Keratinocyte (primary cell): ENCODE results near the gene TPM2. TPM values are rescaled to one million over a fixed set of nuclear protein-coding genes. Genes with fewer than 3 reads are reported as not detected.
A peak's percentile ranks its signal among the peaks of the same experiment; 100 is the strongest.

ENCODE experiments used
- DNase-seq: peaks from one replicate; pipeline ENCODE4 v3.0.0-alpha.2; 2011; ENCODE audit warnings: low read depth, missing footprints, low spot score
- FAIRE-seq: peaks from 2 replicates; lab custom pipeline; 2011; peaks lifted over from hg19 to GRCh38; lab: Jason Lieb, UNC
- H2AFZ ChIP-seq: 2 replicates; pipeline ENCODE4 v1.6.0; 2012; ENCODE audit warnings: low read length, control low read depth, inconsistent platforms; ENCODE audit not compliant: control insufficient read depth
- H3K27ac ChIP-seq: 2 replicates; pipeline ENCODE4 v1.5.1; 2011; ENCODE audit warnings: low read length; ENCODE audit not compliant: control insufficient read depth, insufficient read depth
- H3K27me3 ChIP-seq: 3 replicates; pipeline ENCODE4 v1.6.0; 2011; ENCODE audit warnings: low read length; ENCODE audit not compliant: control insufficient read depth, insufficient read depth; ENCODE audit errors: extremely low read depth
- H3K36me3 ChIP-seq, 2 experiments: 2 replicates in 1 of 2; 3 replicates in 1 of 2; pipeline ENCODE4 v1.5.1; 2011; ENCODE audit warnings: low read length in 2 of 2, mild to moderate bottlenecking in 1 of 2; ENCODE audit not compliant: control insufficient read depth in 2 of 2, insufficient read depth in 2 of 2; ENCODE audit errors: extremely low read depth in 1 of 2
- H3K4me1 ChIP-seq: 3 replicates; pipeline ENCODE4 v1.5.1; 2011; ENCODE audit warnings: low read length; ENCODE audit not compliant: control insufficient read depth, insufficient read depth; ENCODE audit errors: extremely low read depth
- H3K4me2 ChIP-seq: 3 replicates; pipeline ENCODE4 v1.6.0; 2011; ENCODE audit warnings: low read depth, low read length; ENCODE audit not compliant: control insufficient read depth, insufficient read depth; ENCODE audit errors: extremely low read depth
- H3K4me3 ChIP-seq, 3 experiments: fragments of 200-600 bp in 1 of 3; sonication (generic) in 1 of 3; 2 replicates in 2 of 3; 3 replicates in 1 of 3; pipeline ENCODE4 v1.5.1; 2011 to 2016; ENCODE audit warnings: low read length in 3 of 3, mild to moderate bottlenecking in 3 of 3, control low read depth in 2 of 3, inconsistent platforms in 1 of 3, low read depth in 1 of 3, mixed read lengths in 1 of 3, mixed run types in 1 of 3, moderate library complexity in 1 of 3; ENCODE audit not compliant: control insufficient read depth in 2 of 3, insufficient read depth in 2 of 3; ENCODE audit errors: extremely low read depth in 1 of 3
- H3K79me2 ChIP-seq: 2 replicates; pipeline ENCODE4 v1.6.0; 2012; ENCODE audit warnings: low read length; ENCODE audit not compliant: control insufficient read depth, insufficient read depth
- H3K9ac ChIP-seq: 3 replicates; pipeline ENCODE4 v1.6.0; 2011; ENCODE audit warnings: low read length; ENCODE audit not compliant: control insufficient read depth, insufficient read depth; ENCODE audit errors: extremely low read depth
- H3K9me1 ChIP-seq: 3 replicates; pipeline ENCODE4 v1.6.0; 2011; ENCODE audit warnings: low read length; ENCODE audit not compliant: control insufficient read depth, insufficient read depth; ENCODE audit errors: extremely low read depth
- H3K9me3 ChIP-seq: 2 replicates; pipeline ENCODE4 v1.5.1; 2012; ENCODE audit warnings: low read depth, low read length; ENCODE audit not compliant: control insufficient read depth
- H4K20me1 ChIP-seq: 3 replicates; pipeline ENCODE4 v1.6.0; 2011; ENCODE audit warnings: low read length; ENCODE audit not compliant: control insufficient read depth, insufficient read depth; ENCODE audit errors: extremely low read depth
- EZH2 ChIP-seq: IDR thresholded peaks from one replicate; pipeline ENCODE4 v1.6.1; 2012; ENCODE audit warnings: inconsistent platforms, mild to moderate bottlenecking, low read length, moderate library complexity
- dilution Hi-C: fragments of 300-500 bp; cut with MboI; formaldehyde crosslinking; loops from one replicate; pipeline ENCODE4 v1.7.0; 2020; ENCODE audit warnings: low sequenced_read_pairs; ENCODE audit not compliant: extremely low pct_ligation_motif_present
- polyA plus RNA-seq, 5 experiments: library from polyadenylated mRNA; depleted of rRNA in 3 of 5; stranded (reverse) in 3 of 5; stranded (forward) in 1 of 5; unstranded in 1 of 5; fragments of >200 nt; gene quantifications; 1 replicate in 1 of 5; 2 replicates in 3 of 5; 3 replicates in 1 of 5; pipeline versions ENCODE4 v1.2.1 to v1.2.3, GENCODE V29; 2011 to 2012; ENCODE audit warnings: missing spikeins in 2 of 5, low read depth in 1 of 5, low replicate concordance in 1 of 5
- TF ChIP-seq, protein P1 (sequence below), 3 experiments: IDR thresholded peaks in 1 of 3; conservative IDR thresholded peaks in 1 of 3; optimal IDR thresholded peaks in 1 of 3; 2 replicates in 2 of 3; 3 replicates in 1 of 3; pipeline versions ENCODE3 to v1.5.1; 2011; ENCODE audit warnings: low read length in 3 of 3, mild to moderate bottlenecking in 3 of 3, moderate library complexity in 2 of 3, control low read depth in 1 of 3, inconsistent platforms in 1 of 3; ENCODE audit not compliant: insufficient read depth in 2 of 3; ENCODE audit errors: extremely low read depth in 1 of 3

The TPM2 gene
- polyA plus RNA-seq, 1 donor (not counting 4 experiments of a cell fraction or from before 2014, with no cell fraction given): 53.1 TPM

GRCh38 chr9:35695943-35696401 lies 6.2 kb upstream of the TPM2 start:
- TF ChIP-seq, protein P1, sequence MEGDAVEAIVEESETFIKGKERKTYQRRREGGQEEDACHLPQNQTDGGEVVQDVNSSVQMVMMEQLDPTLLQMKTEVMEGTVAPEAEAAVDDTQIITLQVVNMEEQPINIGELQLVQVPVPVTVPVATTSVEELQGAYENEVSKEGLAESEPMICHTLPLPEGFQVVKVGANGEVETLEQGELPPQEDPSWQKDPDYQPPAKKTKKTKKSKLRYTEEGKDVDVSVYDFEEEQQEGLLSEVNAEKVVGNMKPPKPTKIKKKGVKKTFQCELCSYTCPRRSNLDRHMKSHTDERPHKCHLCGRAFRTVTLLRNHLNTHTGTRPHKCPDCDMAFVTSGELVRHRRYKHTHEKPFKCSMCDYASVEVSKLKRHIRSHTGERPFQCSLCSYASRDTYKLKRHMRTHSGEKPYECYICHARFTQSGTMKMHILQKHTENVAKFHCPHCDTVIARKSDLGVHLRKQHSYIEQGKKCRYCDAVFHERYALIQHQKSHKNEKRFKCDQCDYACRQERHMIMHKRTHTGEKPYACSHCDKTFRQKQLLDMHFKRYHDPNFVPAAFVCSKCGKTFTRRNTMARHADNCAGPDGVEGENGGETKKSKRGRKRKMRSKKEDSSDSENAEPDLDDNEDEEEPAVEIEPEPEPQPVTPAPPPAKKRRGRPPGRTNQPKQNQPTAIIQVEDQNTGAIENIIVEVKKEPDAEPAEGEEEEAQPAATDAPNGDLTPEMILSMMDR (optimal IDR thresholded peaks at IDR 0.05 in 1 of 3, IDR thresholded peaks at IDR 0.05 in 1 of 3, conservative IDR thresholded peaks at IDR 0.05 in 1 of 3; ENCODE audit: extremely low read depth in 1 of 3, insufficient read depth in 2 of 3, low read length in 3 of 3): no peak
- no peak for TF ChIP-seq EZH2
- Histone ChIP-seq H3K27me3 (no peaks in the 10 kb centered on the region), H3K27ac (no peak overlapping the region), H3K4me3 (no peak overlapping the region), H3K9me3 (no peaks in the 10 kb centered on the region), H3K9me1 (no peaks in the 10 kb centered on the region), H3K36me3 (peaks cover 35 to 41% of the 10 kb centered on the region in 2 experiments), H3K79me2 (no peaks in the 10 kb centered on the region), H3K9ac (no peak overlapping the region), H4K20me1 (peaks cover 3% of the 10 kb centered on the region), H2AFZ (no peak overlapping the region), H3K4me1 (no peaks in the 10 kb centered on the region), H3K4me2 (no peak overlapping the region)
- dilution Hi-C loops: no loop called here
- FAIRE-seq: peak; percentile 23
- no peak for DNase-seq

DNA sequence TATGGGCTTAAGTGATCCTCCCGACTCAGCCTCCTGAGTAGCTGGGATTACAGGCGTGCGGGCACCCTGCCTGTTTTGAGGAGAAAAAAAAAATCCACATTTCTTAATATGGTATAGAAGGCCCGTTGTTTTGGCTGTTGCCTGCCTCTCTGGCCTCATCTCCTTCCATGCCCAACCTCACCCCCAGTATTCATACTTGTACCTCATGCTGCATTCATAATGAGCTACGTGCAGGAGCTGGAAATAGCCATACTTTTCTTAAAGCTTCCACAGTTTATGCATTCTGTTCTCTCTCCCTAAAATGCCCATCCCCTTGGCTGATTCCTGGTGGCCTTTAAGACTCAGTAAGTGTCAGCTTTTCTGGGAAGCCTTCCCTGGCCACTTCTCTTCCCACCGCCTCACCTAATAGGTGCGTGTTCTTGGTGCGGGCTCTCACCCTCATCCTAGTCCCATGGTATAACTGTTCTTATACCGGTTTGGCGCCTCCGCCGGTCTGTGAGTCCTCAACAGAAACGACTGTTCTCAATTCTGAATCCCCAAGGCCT lies 2.1 kb upstream of the TPM2 start:
- Histone ChIP-seq H2AFZ (no peak overlapping the region), H3K4me3 (no peak overlapping the region), H3K27ac (no peak overlapping the region), H4K20me1 (peaks cover 3% of the 10 kb centered on the region), H3K79me2 (no peaks in the 10 kb centered on the region), H3K9ac (no peak overlapping the region), H3K9me1 (no peaks in the 10 kb centered on the region), H3K36me3 (peaks cover 6% of the 10 kb centered on the region in 2 experiments), H3K9me3 (no peaks in the 10 kb centered on the region), H3K4me2 (no peak overlapping the region), H3K27me3 (no peaks in the 10 kb centered on the region), H3K4me1 (peaks cover 16% of the 10 kb centered on the region)
- FAIRE-seq (no peak), DNase-seq (no peak)
- no peak for TF ChIP-seq EZH2
- TF ChIP-seq, protein P1 (optimal IDR thresholded peaks at IDR 0.05 in 1 of 3, IDR thresholded peaks at IDR 0.05 in 1 of 3, conservative IDR thresholded peaks at IDR 0.05 in 1 of 3; ENCODE audit: extremely low read depth in 1 of 3, insufficient read depth in 2 of 3, low read length in 3 of 3): no peak
- dilution Hi-C loops: no loop called here
